ENCODE results near the gene GPR37L1. TPM values are rescaled to one million over a fixed set of nuclear protein-coding genes. Genes with fewer than 3 reads are reported as not detected.

Gene GPR37L1
- total RNA-seq, 1 donor from 2014 or later: 0.82 TPM

GRCh38 chr1:202151045-202151444 is 28.3 kb downstream of the GPR37L1 start:
- DNase-seq (ENCODE audit: low spot score in 2 of 2) (no peak), FAIRE-seq (no peak)

- FAIRE-seq: no peak
Observed at GRCh38 chr1:202152399-202152798, 29.7 kb downstream of the GPR37L1 start.

GRCh38 chr1:202153284-202153683 is 30.6 kb downstream of the GPR37L1 start:
- FAIRE-seq: no peak

More at GRCh38 chr1:202152399-202152798, 29.7 kb downstream of the GPR37L1 start:
- DNase-seq (ENCODE audit: low spot score in 2 of 2): no peak

GRCh38 chr1:202154148-202154765 is 31.5 kb downstream of the GPR37L1 start:
- FAIRE-seq (no peak), DNase-seq (ENCODE audit: low spot score in 2 of 2) (no peak)

More at GRCh38 chr1:202153284-202153683, 30.6 kb downstream of the GPR37L1 start:
- no peak for DNase-seq (ENCODE audit: low spot score in 2 of 2)

- DNase-seq (ENCODE audit: low spot score in 2 of 2) (no peak), FAIRE-seq (no peak)
Observed at GRCh38 chr1:202154766-202155477, 32.2 kb downstream of the GPR37L1 start.

GRCh38 chr1:202155478-202156021 is 32.8 kb downstream of the GPR37L1 start:
- FAIRE-seq: no peak

GRCh38 chr1:202156590-202156989 is 33.9 kb downstream of the GPR37L1 start:
- DNase-seq (ENCODE audit: low spot score in 2 of 2) (no peak), FAIRE-seq (no peak)

More at GRCh38 chr1:202155478-202156021, 32.8 kb downstream of the GPR37L1 start:
- no peak for DNase-seq (ENCODE audit: low spot score in 2 of 2)

- FAIRE-seq (no peak), DNase-seq (ENCODE audit: low spot score in 2 of 2) (no peak)
Observed at GRCh38 chr1:202157945-202158344, 35.2 kb downstream of the GPR37L1 start.

GRCh38 chr1:202158810-202159533 is 36.3 kb downstream of the GPR37L1 start:
- DNase-seq (ENCODE audit: low spot score in 2 of 2): no peak
- FAIRE-seq: no peak

- FAIRE-seq (no peak), DNase-seq (ENCODE audit: low spot score in 2 of 2) (no peak)
Observed at GRCh38 chr1:202159534-202160371, 37.0 kb downstream of the GPR37L1 start.

- DNase-seq (ENCODE audit: low spot score in 2 of 2) (no peak), FAIRE-seq (no peak)
Observed at GRCh38 chr1:202160377-202160940, 37.7 kb downstream of the GPR37L1 start, which contains the start of gene PTPN7. PTPN7 (minus strand) TSS chr1:202160602; CDS start chr1:202159402, 1,200 bp downstream.

GRCh38 chr1:202161151-202162046 is 38.7 kb downstream of the GPR37L1 start:
- DNase-seq (ENCODE audit: low spot score in 2 of 2) (no peak), FAIRE-seq (no peak)

- DNase-seq (ENCODE audit: low spot score in 2 of 2) (no peak), FAIRE-seq (no peak)
Observed at GRCh38 chr1:202162047-202162417, 39.3 kb downstream of the GPR37L1 start.

GRCh38 chr1:202162418-202163280 is 39.9 kb downstream of the GPR37L1 start:
- FAIRE-seq: no peak
- no peak for DNase-seq (ENCODE audit: low spot score in 2 of 2)

GRCh38 chr1:202163281-202164270 is 40.9 kb downstream of the GPR37L1 start:
- DNase-seq (ENCODE audit: low spot score in 2 of 2) (no peak), FAIRE-seq (no peak)

- DNase-seq (ENCODE audit: low spot score in 2 of 2) (no peak), FAIRE-seq (no peak)
Observed at GRCh38 chr1:202164271-202165037, 41.7 kb downstream of the GPR37L1 start.

All from frontal cortex (tissue), 4 donors.